Endothelial cell of umbilical vein (primary cell): Measurements from ENCODE around the gene ZNF181.

Source experiments
- CTCF ChIP-seq, 2 donors: IDR thresholded peaks; 1 replicate in 1 of 2; 2 replicates in 1 of 2; pipeline ENCODE4 v1.5.1; 2011; ENCODE audit warnings: low read length in 2 of 2, mild to moderate bottlenecking in 2 of 2, moderate library complexity in 2 of 2, control low read depth in 1 of 2, inconsistent platforms in 1 of 2, low read depth in 1 of 2; ENCODE audit not compliant: insufficient read depth in 1 of 2; ENCODE audit errors: extremely low read depth in 1 of 2
- EZH2 ChIP-seq: IDR thresholded peaks from 2 replicates; pipeline ENCODE4 v1.6.1; 2012; ENCODE audit warnings: borderline replicate concordance, low read depth, mild to moderate bottlenecking, moderate library complexity, low read length, inconsistent platforms; ENCODE audit not compliant: severe bottlenecking
- GATA2 ChIP-seq: IDR thresholded peaks from 2 replicates; pipeline ENCODE4 v1.7.0; 2011; ENCODE audit warnings: low read depth, mild to moderate bottlenecking, moderate library complexity, mixed read lengths, low read length; ENCODE audit not compliant: insufficient read length, insufficient read depth
- JUN ChIP-seq: IDR thresholded peaks from 2 replicates; pipeline ENCODE4 v1.6.1; 2011; ENCODE audit warnings: borderline replicate concordance, low read depth; ENCODE audit not compliant: insufficient read length, insufficient read depth
- MAX ChIP-seq: IDR thresholded peaks from 2 replicates; pipeline ENCODE4 v1.6.1; 2011; ENCODE audit not compliant: insufficient read depth, insufficient read length
- MYC ChIP-seq: IDR thresholded peaks from one replicate; pipeline ENCODE4 v1.6.1; 2011; ENCODE audit warnings: mild to moderate bottlenecking, low read depth, low read length
- POLR2A ChIP-seq: IDR thresholded peaks from 2 replicates; pipeline ENCODE4 v1.6.1; 2012; ENCODE audit warnings: low read depth, mild to moderate bottlenecking, control low read depth, low read length
- POLR2AphosphoS5 ChIP-seq: IDR thresholded peaks from 2 replicates; pipeline ENCODE4 v1.6.1; 2012; ENCODE audit warnings: low read depth, mild to moderate bottlenecking, control low read depth, low read length, moderate library complexity; ENCODE audit not compliant: insufficient read depth

- TF ChIP-seq MAX (no peak), POLR2AphosphoS5 (no peak), CTCF (IDR thresholded peaks at IDR 0.05; ENCODE audit: extremely low read depth in 1 of 2, insufficient read depth in 1 of 2, low read depth in 1 of 2, low read length in 2 of 2) (no peak), EZH2 (no peak), GATA2 (no peak), POLR2A (no peak), MYC (no peak), JUN (no peak)
Observed at GRCh38 chr19:34711890-34712289, 22.2 kb upstream of the ZNF181 start.
